ENCODE data around the gene ARHGAP24. TPM values are rescaled to one million over a fixed set of nuclear protein-coding genes. Genes with fewer than 3 reads are reported as not detected.
"Not testable (repeated sequence)": the region's sequence is repeated elsewhere in the genome, so short reads cannot be mapped to it uniquely, and the experiment has no call there.

Gene ARHGAP24
- total RNA-seq, 4 donors from 2014 or later, result 12.1 to 60.8 (median 18.9) TPM

GRCh38 chr4:86015412-86016350, 540.7 kb downstream of the ARHGAP24 start:
- Histone ChIP-seq H3K36me3 (no peaks in the 10 kb centered on the region), H3K4me1 (peaks cover 0 to 5% of the 10 kb centered on the region in 2 donors), H3K27me3 (no peaks in the 10 kb centered on the region), H3K27ac (no peak overlapping the region), H3K9me3 (no peaks in the 10 kb centered on the region), H3K4me3 (no peak overlapping the region)
- intact Hi-C loops (cut with DNase I; ENCODE audit: low total_unique reads), result no loop called here
- TF ChIP-seq CTCF (IDR thresholded peaks at IDR 0.05) (no peak), POLR2A (IDR thresholded peaks at IDR 0.05) (no peak)
- DNase-seq, result no peak

- no peak for DNase-seq
- Histone ChIP-seq H3K4me1 (no peaks in the 10 kb centered on the region), H3K27me3 (no peaks in the 10 kb centered on the region), H3K9me3 (no peaks in the 10 kb centered on the region), H3K36me3 (no peaks in the 10 kb centered on the region), H3K4me3 (no peak overlapping the region), H3K27ac (no peak overlapping the region)
- TF ChIP-seq CTCF (IDR thresholded peaks at IDR 0.05) (no peak), POLR2A (IDR thresholded peaks at IDR 0.05) (no peak)
- intact Hi-C loops (cut with DNase I; ENCODE audit: low total_unique reads), result no loop called here
Measured at GRCh38 chr4:86019362-86019761, 544.4 kb downstream of the ARHGAP24 start.

- no peaks in the 10 kb centered on the region for H3K27me3 ChIP-seq
- no peak overlapping the region for H3K27ac ChIP-seq
- no peak for DNase-seq
- H3K9me3 ChIP-seq, result no peaks in the 10 kb centered on the region
- H3K36me3 ChIP-seq, result no peaks in the 10 kb centered on the region
- intact Hi-C loops (cut with DNase I; ENCODE audit: low total_unique reads), result no loop called here
- no peak overlapping the region for H3K4me3 ChIP-seq
- no peak for TF ChIP-seq CTCF (IDR thresholded peaks at IDR 0.05)
- no peak for TF ChIP-seq POLR2A (IDR thresholded peaks at IDR 0.05)
- no peaks in the 10 kb centered on the region for H3K4me1 ChIP-seq
Measured at GRCh38 chr4:86019906-86020305, 545.0 kb downstream of the ARHGAP24 start.

- H3K36me3 ChIP-seq; H3K9me3 ChIP-seq; DNase-seq; H3K27ac ChIP-seq; H3K4me3 ChIP-seq; intact Hi-C loops (cut with DNase I; ENCODE audit: low total_unique reads); H3K4me1 ChIP-seq; H3K27me3 ChIP-seq: not testable (repeated sequence)
Measured at GRCh38 chr4:86021671-86022070, 546.7 kb downstream of the ARHGAP24 start.

GRCh38 chr4:86026720-86027119, 551.8 kb downstream of the ARHGAP24 start:
- Histone ChIP-seq H3K4me1 (no peaks in the 10 kb centered on the region), H3K27ac (no peak overlapping the region), H3K4me3 (no peak overlapping the region), H3K36me3 (no peaks in the 10 kb centered on the region), H3K27me3 (no peaks in the 10 kb centered on the region), H3K9me3 (no peaks in the 10 kb centered on the region)
- TF ChIP-seq CTCF (IDR thresholded peaks at IDR 0.05) (no peak), POLR2A (IDR thresholded peaks at IDR 0.05) (no peak)
- no peak for DNase-seq
- intact Hi-C loops (cut with DNase I; ENCODE audit: low total_unique reads), result no loop called here
